IPS-18c (cell line): ENCODE data around the gene GADL1.

Source experiments
- H3K4me3 ChIP-seq: 2 replicates; pipeline ENCODE4 v1.7.0; 2013; ENCODE audit warnings: low read depth, mild to moderate bottlenecking, low read length, moderate library complexity; ENCODE audit not compliant: insufficient read depth
- H3K9me3 ChIP-seq: one replicate; pipeline ENCODE4 v1.6.1; 2013; ENCODE audit warnings: mild to moderate bottlenecking, low read length, moderate library complexity; ENCODE audit not compliant: control insufficient read depth, insufficient read depth

Gene GADL1

GRCh38 chr3:30721314-30721634, 173.2 kb downstream of the GADL1 start:
- Histone ChIP-seq H3K9me3 (no peaks in the 10 kb centered on the region), H3K4me3 (no peak overlapping the region)

GRCh38 chr3:30720586-30721313, 173.7 kb downstream of the GADL1 start:
- no peak overlapping the region for H3K4me3 ChIP-seq

GRCh38 chr3:30719536-30719935, 174.9 kb downstream of the GADL1 start:
- no peaks in the 10 kb centered on the region for H3K9me3 ChIP-seq
- H3K4me3 ChIP-seq = no peak overlapping the region

More at GRCh38 chr3:30720586-30721313, 173.7 kb downstream of the GADL1 start:
- H3K9me3 ChIP-seq = no peaks in the 10 kb centered on the region

- no peaks in the 10 kb centered on the region for H3K9me3 ChIP-seq
- H3K4me3 ChIP-seq = no peak overlapping the region
Measured at GRCh38 chr3:30713885-30714503, 180.5 kb downstream of the GADL1 start.

- Histone ChIP-seq H3K4me3 (no peak overlapping the region), H3K9me3 (no peaks in the 10 kb centered on the region)
Measured at GRCh38 chr3:30712991-30713390, 181.5 kb downstream of the GADL1 start.

GRCh38 chr3:30711867-30712266, 182.6 kb downstream of the GADL1 start:
- Histone ChIP-seq H3K9me3 (no peaks in the 10 kb centered on the region), H3K4me3 (no peak overlapping the region)

- H3K9me3 ChIP-seq = no peaks in the 10 kb centered on the region
- no peak overlapping the region for H3K4me3 ChIP-seq
Measured at GRCh38 chr3:30711151-30711550, 183.3 kb downstream of the GADL1 start.

GRCh38 chr3:30710017-30710416, 184.4 kb downstream of the GADL1 start:
- no peaks in the 10 kb centered on the region for H3K9me3 ChIP-seq
- no peak overlapping the region for H3K4me3 ChIP-seq

GRCh38 chr3:30708472-30708871, 186.0 kb downstream of the GADL1 start:
- no peak overlapping the region for H3K4me3 ChIP-seq
- H3K9me3 ChIP-seq = no peaks in the 10 kb centered on the region

GRCh38 chr3:30707825-30708224, 186.6 kb downstream of the GADL1 start:
- Histone ChIP-seq H3K9me3 (no peaks in the 10 kb centered on the region), H3K4me3 (no peak overlapping the region)

GRCh38 chr3:30704931-30705890, 189.2 kb downstream of the GADL1 start:
- no peak overlapping the region for H3K4me3 ChIP-seq
- peaks cover 4% of the 10 kb centered on the region for H3K9me3 ChIP-seq

- H3K4me3 ChIP-seq = no peak overlapping the region
- peaks cover 4% of the 10 kb centered on the region for H3K9me3 ChIP-seq
Measured at GRCh38 chr3:30702828-30703397, 191.5 kb downstream of the GADL1 start.

GRCh38 chr3:30702038-30702827, 192.2 kb downstream of the GADL1 start:
- Histone ChIP-seq H3K4me3 (no peak overlapping the region), H3K9me3 (peaks cover 4% of the 10 kb centered on the region)

- Histone ChIP-seq H3K9me3 (peaks cover 4% of the 10 kb centered on the region), H3K4me3 (no peak overlapping the region)
Measured at GRCh38 chr3:30700702-30701321, 193.6 kb downstream of the GADL1 start.

- Histone ChIP-seq H3K9me3 (peaks cover 4% of the 10 kb centered on the region), H3K4me3 (no peak overlapping the region)
Measured at GRCh38 chr3:30699927-30700326, 194.5 kb downstream of the GADL1 start.

GRCh38 chr3:30698549-30698948, 195.9 kb downstream of the GADL1 start:
- Histone ChIP-seq H3K4me3 (no peak overlapping the region), H3K9me3 (peaks cover 4% of the 10 kb centered on the region)
